HG02973 (cell line): ENCODE results near the gene KANSL1.
"Not testable (repeated sequence)": the region's sequence is repeated elsewhere in the genome, so short reads cannot be mapped to it uniquely, and the experiment has no call there.

Experiments
- ATAC-seq: cut with Tn5 transposase; IDR thresholded peaks from one replicate; pipeline ENCODE4 v1.9.1; 2021; ENCODE audit warnings: moderate library complexity; ENCODE audit not compliant: unreplicated experiment

KANSL1 gene

DNA sequence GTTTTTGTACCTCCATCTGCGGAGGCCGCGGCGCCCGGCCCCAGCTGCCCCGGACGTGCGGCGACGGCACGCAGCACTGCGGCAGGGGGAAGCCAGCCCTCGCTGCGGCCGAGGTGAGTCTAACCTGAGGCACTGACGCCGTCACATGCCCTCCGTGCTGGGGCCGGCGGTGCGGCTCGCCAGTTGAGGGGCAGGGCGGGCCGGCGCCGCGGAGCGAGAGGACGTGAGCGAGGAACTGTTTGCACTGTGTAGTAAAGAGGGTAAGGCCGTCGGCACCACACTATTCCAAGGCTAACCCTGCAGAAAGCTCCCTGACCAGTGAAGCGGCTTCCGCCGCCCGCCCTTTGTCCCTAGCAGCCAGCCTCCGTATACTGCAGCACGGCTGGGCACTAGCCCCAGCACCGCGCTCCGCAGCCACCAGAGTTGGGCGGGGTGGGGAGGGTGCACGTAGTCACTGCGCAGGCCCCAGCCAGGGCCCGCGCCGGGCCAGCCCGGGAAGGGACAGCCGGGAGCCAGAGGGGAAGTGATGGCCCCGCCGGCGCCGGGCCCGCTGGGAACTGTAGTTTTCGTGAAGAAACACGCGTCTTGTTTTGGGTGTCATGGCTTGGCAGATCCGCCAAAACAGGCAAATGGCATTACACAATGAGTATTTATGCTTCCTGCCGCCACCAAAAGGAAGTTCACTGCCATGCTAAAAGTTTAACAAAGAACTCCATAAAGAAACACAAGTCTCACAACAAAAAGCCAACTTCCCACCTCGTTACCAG is 580 bp upstream of the KANSL1 start:
- peak; percentile 51 for ATAC-seq

- ATAC-seq: peak; percentile 27
Measured at GRCh38 chr17:46192439-46193150, 634 bp downstream of the KANSL1 start.

- ATAC-seq: no peak
Measured at GRCh38 chr17:46192189-46192438, 1.1 kb downstream of the KANSL1 start.

GRCh38 chr17:46191322-46192188 is 1.7 kb downstream of the KANSL1 start:
- no peak for ATAC-seq

- ATAC-seq: no peak
Measured at GRCh38 chr17:46190763-46191162, 2.5 kb downstream of the KANSL1 start.

DNA sequence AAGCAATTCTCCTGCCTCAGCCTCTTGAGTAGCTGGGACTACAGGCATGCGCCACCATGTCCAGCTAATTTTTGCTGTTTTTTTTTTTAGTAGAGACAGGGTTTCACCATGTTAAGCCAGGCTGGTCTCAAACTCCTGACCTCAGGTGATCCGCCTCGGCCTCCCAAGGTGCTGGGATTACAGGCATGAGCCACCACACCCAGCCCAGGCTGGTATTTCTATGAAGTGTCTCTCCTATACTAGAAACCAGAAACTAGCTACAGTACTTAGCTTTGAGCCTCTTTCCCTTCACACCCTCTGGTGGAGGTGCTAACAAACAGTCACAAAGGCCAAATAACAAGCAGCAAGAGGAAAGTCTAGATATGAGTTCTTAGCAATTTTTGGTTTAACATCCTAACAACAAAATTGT is 6.4 kb downstream of the KANSL1 start:
- not testable (repeated sequence) for ATAC-seq

DNA sequence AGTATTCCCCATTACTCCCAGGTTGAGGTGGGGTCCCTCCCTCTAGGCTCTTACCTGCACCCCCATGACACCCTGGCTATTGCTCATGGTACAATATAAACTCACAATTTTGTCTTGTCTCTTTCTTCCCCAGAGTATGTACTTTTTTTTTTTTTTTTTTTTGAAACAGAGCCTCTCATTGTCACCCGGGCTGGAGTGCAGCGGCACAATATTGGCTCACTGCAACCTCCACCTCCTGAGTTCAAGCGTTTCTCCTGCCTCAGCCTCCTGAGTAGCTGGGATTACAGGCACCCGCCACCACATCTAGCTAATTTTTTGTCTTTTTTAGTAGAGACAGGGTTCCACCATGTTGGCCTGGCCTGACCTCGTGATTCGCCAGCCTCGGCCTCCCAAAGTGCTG is 8.5 kb downstream of the KANSL1 start:
- ATAC-seq: no peak

DNA sequence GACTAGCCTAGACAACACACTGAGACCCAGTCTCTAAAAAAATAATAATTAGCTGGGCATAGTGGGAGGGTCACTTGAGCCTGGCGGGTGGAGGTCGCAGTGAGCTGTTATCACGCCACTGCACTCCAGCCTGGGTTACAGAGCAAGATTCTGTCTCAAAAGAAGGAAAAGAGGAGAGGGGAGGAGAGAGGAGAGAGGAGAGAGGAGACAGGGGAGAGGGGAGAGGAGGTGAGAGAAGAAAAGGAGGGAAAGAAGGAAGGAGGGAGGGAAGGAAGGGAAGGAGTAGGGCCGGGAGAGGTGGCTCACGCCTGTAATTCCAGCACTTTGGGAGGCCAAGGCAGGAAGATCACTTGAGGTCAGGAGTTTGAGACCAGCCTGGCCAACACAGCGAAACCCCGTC is 9.8 kb downstream of the KANSL1 start:
- not testable (repeated sequence) for ATAC-seq

- ATAC-seq: no peak
Measured at GRCh38 chr17:46182961-46183360, 10.3 kb downstream of the KANSL1 start.

DNA sequence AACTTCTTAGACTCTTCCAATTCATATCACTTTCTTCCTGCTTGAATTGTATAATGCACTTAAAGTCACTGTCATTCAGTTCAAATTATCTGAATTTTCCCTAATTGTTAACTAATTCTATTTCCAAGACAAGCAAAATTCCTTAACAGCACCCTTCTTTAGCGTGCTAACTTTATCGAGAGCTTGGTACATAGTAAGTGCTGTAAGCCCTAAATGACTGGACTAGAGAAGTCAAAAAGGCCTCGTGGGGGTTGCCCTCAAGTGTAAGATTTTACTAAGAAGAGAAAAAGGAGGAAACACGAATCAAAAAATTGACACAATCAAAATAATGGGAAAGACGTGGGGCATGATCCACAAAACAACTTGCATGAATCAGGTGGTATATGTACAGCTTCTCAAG is 11.3 kb downstream of the KANSL1 start:
- ATAC-seq: no peak

DNA sequence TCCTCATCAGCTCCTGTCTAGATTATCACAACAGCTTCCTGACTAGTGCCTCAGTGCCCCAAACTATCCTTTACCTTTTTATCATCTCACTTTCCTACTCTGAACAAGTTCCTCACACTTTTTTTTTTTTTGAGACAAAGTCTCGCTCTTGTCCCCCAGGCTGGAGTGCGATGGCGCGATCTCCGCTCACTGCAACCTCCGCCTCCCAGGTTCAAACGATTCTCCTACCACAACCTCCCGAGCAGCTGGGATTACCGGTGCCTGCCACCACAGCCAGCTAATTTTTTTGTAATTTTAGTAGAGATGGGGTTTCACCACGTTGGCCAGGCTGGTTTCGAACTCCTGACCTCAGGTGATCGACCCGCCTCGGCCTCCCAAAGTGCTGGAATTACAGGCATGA is 11.9 kb downstream of the KANSL1 start:
- not testable (repeated sequence) for ATAC-seq

GRCh38 chr17:46180892-46181274 is 12.3 kb downstream of the KANSL1 start:
- ATAC-seq: no peak

- ATAC-seq: not testable (repeated sequence)
Measured at GRCh38 chr17:46180185-46180891, 12.9 kb downstream of the KANSL1 start.

DNA sequence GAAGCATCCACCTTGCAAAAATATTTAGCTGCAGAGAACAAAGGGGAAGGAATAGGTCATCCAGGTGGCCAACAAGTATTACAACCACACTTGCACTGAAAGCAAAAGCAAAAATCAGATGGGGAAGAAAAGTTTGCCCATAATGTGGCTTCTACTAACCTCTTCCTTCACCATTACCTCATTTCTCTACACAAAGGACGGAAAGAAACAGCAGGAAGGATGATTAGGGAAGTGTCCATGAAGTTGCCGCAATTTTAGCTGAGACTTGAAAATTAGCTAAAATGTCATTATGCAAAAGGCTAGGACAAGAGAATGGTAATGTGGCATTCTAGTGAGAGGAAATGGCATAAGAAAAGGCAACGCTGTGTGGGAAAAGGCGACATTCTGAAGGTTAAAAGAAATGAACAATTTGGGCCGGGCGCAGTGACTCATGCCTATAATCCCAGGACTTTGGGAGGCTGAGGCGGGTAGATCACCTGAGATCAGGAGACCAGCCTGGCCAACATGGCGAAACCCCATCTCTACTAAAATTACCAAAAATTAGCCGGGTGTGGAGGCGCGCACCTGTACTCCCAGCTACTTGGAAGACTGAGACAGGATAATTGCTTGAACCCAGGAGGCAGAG is 13.7 kb downstream of the KANSL1 start:
- ATAC-seq: no peak

DNA sequence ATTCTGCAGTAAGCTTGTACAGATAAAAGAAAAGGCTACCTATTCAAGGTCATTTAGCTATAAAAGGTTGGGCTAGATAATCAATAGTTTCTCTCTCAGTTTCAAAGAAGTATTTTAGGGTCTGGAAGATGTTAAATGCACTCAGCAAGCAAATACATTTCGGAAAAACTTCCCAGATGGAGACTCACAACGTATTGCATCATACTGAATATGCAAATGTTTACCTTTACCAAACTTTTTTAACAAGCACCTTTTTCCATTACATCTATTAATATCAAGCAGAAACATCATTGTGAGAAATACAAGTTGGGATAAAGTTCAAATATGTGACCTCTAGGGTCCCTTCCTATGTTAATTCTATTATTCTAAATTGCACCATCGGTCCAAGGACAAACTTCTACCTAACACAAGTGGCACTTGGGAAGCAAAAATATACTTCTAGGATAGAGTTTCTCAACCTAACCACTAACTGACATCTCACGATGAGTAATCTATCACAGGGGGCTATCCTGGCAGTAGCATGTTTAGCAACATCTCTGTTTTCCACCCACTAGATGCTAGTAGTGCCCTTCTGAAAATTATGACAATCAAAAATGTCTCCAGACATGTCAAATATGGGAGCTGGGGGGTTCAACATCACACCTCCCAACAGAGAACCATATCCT is 14.5 kb downstream of the KANSL1 start:
- ATAC-seq: no peak

DNA sequence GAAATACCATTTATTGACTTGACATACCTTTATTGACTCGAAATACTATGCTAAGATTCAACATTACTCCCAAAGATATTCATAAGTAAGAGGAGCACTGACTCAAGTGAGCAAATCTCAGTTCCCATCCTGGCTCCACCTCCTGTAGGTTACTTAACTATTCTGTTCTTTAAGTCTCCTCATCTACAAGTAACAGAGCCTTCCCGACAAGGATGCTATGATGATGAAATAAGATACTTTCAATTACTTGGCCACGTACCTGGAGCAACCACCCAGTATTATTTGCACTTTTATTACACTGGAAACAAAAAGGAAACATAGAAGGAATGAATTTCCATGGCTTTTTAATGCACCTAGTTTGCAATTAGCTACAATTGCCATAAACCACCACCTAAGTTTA is 16.3 kb downstream of the KANSL1 start:
- no peak for ATAC-seq

- no peak for ATAC-seq
Measured at GRCh38 chr17:46175891-46176290, 17.3 kb downstream of the KANSL1 start.

DNA sequence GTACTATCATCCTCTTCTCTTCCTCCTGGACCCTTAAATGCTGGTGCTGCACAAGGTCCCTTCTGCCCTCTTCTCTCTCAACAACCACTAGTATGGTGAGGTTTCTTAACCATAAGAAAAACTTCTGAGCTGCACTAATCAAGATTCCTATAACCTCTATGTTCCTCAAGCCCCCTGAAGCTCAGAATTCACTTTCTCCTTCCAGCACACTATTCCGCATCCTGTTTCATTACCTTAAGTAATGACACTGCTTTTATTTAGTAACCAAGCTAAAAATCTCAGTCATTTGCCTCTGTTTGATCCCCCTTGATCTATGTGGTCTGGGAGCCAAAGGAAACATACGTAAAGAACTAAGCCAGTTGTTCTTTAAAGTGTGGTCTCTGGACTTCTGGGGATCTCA is 20.1 kb downstream of the KANSL1 start:
- ATAC-seq: no peak

GRCh38 chr17:46171939-46172338 is 21.3 kb downstream of the KANSL1 start:
- ATAC-seq: no peak
